GM12864 (cell line): ENCODE results near the gene INPP4B.
A peak's percentile ranks its signal among the peaks of the same experiment; 100 is the strongest.

Source experiments
- DNase-seq: peaks from one replicate; pipeline ENCODE4 v3.0.0-alpha.2; 2011; ENCODE audit warnings: low read depth
- H3K4me3 ChIP-seq: 2 replicates; pipeline ENCODE4 v1.5.1; 2011; ENCODE audit warnings: mild to moderate bottlenecking, low read depth, low read length, control low read depth
- CTCF ChIP-seq: IDR thresholded peaks from 2 replicates; pipeline ENCODE4 v1.5.1; 2011; ENCODE audit warnings: low read depth, mild to moderate bottlenecking, moderate library complexity, low read length, control low read depth, inconsistent platforms; ENCODE audit errors: missing control alignments

INPP4B gene

GRCh38 chr4:142875117-142875516 lies 29.0 kb upstream of the INPP4B start:
- peak; percentile 6 for TF ChIP-seq CTCF
- DNase-seq: no peak

GRCh38 chr4:142874684-142875083 lies 28.6 kb upstream of the INPP4B start:
- TF ChIP-seq CTCF: no peak
- H3K4me3 ChIP-seq: no peak overlapping the region
- no peak for DNase-seq

More at GRCh38 chr4:142875117-142875516, 29.0 kb upstream of the INPP4B start:
- no peak overlapping the region for H3K4me3 ChIP-seq

- no peak overlapping the region for H3K4me3 ChIP-seq
- DNase-seq: no peak
These were observed 20.6 kb upstream of the INPP4B start for GRCh38 chr4:142866685-142867084.

GRCh38 chr4:142861351-142861750 lies 15.2 kb upstream of the INPP4B start:
- H3K4me3 ChIP-seq: no peak overlapping the region
- TF ChIP-seq CTCF: no peak
- no peak for DNase-seq

More at GRCh38 chr4:142866685-142867084, 20.6 kb upstream of the INPP4B start:
- TF ChIP-seq CTCF: no peak

- no peak for TF ChIP-seq CTCF
- H3K4me3 ChIP-seq: no peak overlapping the region
- DNase-seq: no peak
These were observed 12.9 kb upstream of the INPP4B start for GRCh38 chr4:142858965-142859364.

- TF ChIP-seq CTCF: no peak
- no peak overlapping the region for H3K4me3 ChIP-seq
- DNase-seq: no peak
These were observed 12.3 kb upstream of the INPP4B start for GRCh38 chr4:142858446-142858845.

- no peak overlapping the region for H3K4me3 ChIP-seq
- no peak for DNase-seq
- no peak for TF ChIP-seq CTCF
These were observed 10.5 kb upstream of the INPP4B start for GRCh38 chr4:142856576-142856975.
